Psoas muscle (tissue), 8 donors: Measurements from ENCODE around the gene TDRD1. TPM values are rescaled to one million over a fixed set of nuclear protein-coding genes. Genes with fewer than 3 reads are reported as not detected.

Experiments
- ATAC-seq, 4 donors: fragments of 200-7000 bp; cut with Tn5 transposase; one replicate each; pipeline ENCODE4 v1.9.1; 2020; ENCODE audit warnings: moderate library complexity in 3 of 4, mild to moderate bottlenecking in 2 of 4
- DNase-seq, 2 donors: peaks; one replicate each; pipeline ENCODE4 v3.0.0-alpha.2; 2020
- H3K27ac ChIP-seq: fragments of 200-600 bp; one replicate; pipeline ENCODE4 v1.8.0; 2022
- H3K27me3 ChIP-seq, 3 donors: fragments of 200-600 bp in 1 of 3; one replicate each; pipeline versions ENCODE4 v1.6.1 to v1.8.0; 2013 to 2022; ENCODE audit warnings: low read length in 2 of 3, mild to moderate bottlenecking in 2 of 3, moderate library complexity in 1 of 3; ENCODE audit not compliant: insufficient read depth in 3 of 3
- H3K36me3 ChIP-seq, 2 donors: fragments of 200-600 bp in 1 of 2; one replicate each; pipeline versions ENCODE4 v1.6.1 to v1.8.0; 2013 to 2022; ENCODE audit warnings: low read depth in 1 of 2, mild to moderate bottlenecking in 1 of 2, moderate library complexity in 1 of 2; ENCODE audit not compliant: insufficient read depth in 1 of 2
- H3K4me1 ChIP-seq: fragments of 200-600 bp; one replicate; pipeline ENCODE4 v1.8.0; 2022
- H3K4me3 ChIP-seq: fragments of 200-600 bp; one replicate; pipeline ENCODE4 v1.8.0; 2022; ENCODE audit warnings: mild to moderate bottlenecking
- H3K9me3 ChIP-seq: fragments of 200-600 bp; one replicate; pipeline ENCODE4 v1.8.0; 2022
- CTCF ChIP-seq: fragments of 200-600 bp; IDR thresholded peaks from one replicate; pipeline ENCODE4 v1.8.0; 2022; ENCODE audit warnings: antibody characterized with exemption
- WGBS, 3 donors: extraction: QIAGEN DNeasy Blood & Tissue Kit; methylation state at CpG; one replicate each; pipeline versions ENCODE4 v1.1.6 to v1.1.7; 2013; 5-methylcytosine and 5-hydroxymethylcytosine counted together
- intact Hi-C, 2 donors: fragments of 100-400 bp; cut with DNase I; formaldehyde crosslinking; loops; one replicate each; pipeline versions ENCODE4 v1.11.0 to v1.14.2; 2022
- polyA plus RNA-seq, 3 donors: library from polyadenylated mRNA; stranded (reverse); fragments of 200-250 nt; gene quantifications; one replicate each; pipeline ENCODE4 v1.2.3, GENCODE V29; 2013
- total RNA-seq, 4 donors: library from RNA; stranded (reverse); fragmentation: NEBNext Ultra II Directional in 2 of 4; extraction: Animal tissue kit (Norgen Biotek cat#: 25700) in 2 of 4; gene quantifications; one replicate each; pipeline versions ENCODE4 v1.2.1 to v1.2.4, GENCODE V29; 2021 to 2023
- donor health status: healthy with polysubstance abuse.
- donor health status: DM: no; HTN: no; CAD: no; lungs with moderate emphysema.
- donor health status: Bipolar disorder and iron deficiency.
- donor health status: healthy.
- donor health status: DM: yes; HTN: yes; CAD: no.
- donor health status: DM: no; HTN: no; CAD: no.
- donor health status: DM: no; HTN: no; CAD: no.
- donor health status: DM: yes; HTN: yes; CAD: no.

The TDRD1 gene
- total and polyA plus RNA-seq, 7 donors: 0.03 to 0.26 (median 0.20) TPM; not detected in 4

- H3K9me3 ChIP-seq: no peaks in the 10 kb centered on the region
- H3K27me3 ChIP-seq: no peaks in the 10 kb centered on the region
- H3K36me3 ChIP-seq: no peaks in the 10 kb centered on the region
- peaks cover 8% of the 10 kb centered on the region for H3K4me1 ChIP-seq
- intact Hi-C loops: no loop called here
- DNase-seq: no peak
- ATAC-seq: no peak
- no peak overlapping the region for H3K27ac ChIP-seq
- no peak overlapping the region for H3K4me3 ChIP-seq
- WGBS, 3 donors: 86 to 93% (median 91%) methylated on average over 16 of the region's 16 CpGs
- TF ChIP-seq CTCF: no peak
These were observed 95.7 kb downstream of the TDRD1 start for GRCh38 chr10:114274616-114275453.

- intact Hi-C loops: no loop called here
- Histone ChIP-seq H3K4me3 (no peak overlapping the region), H3K4me1 (no peaks in the 10 kb centered on the region), H3K27me3 (no peaks in the 10 kb centered on the region), H3K27ac (no peak overlapping the region), H3K36me3 (no peaks in the 10 kb centered on the region), H3K9me3 (no peaks in the 10 kb centered on the region)
- no peak for TF ChIP-seq CTCF
- no peak for ATAC-seq
- WGBS, 3 donors: 86 to 88% (median 88%) methylated on average over 6 of the region's 6 CpGs
- no peak for DNase-seq
These were observed 96.9 kb downstream of the TDRD1 start for GRCh38 chr10:114276066-114276465.

- intact Hi-C loops: no loop called here
- DNase-seq (no peak), ATAC-seq (no peak)
- H3K27ac ChIP-seq: no peak overlapping the region
- 91 to 93% (median 93%) methylated on average over 6 of the region's 6 CpGs for WGBS, 3 donors
- H3K36me3 ChIP-seq: no peaks in the 10 kb centered on the region
- no peaks in the 10 kb centered on the region for H3K27me3 ChIP-seq
- no peaks in the 10 kb centered on the region for H3K9me3 ChIP-seq
- H3K4me1 ChIP-seq: no peaks in the 10 kb centered on the region
- no peak for TF ChIP-seq CTCF
- H3K4me3 ChIP-seq: no peak overlapping the region
These were observed 97.5 kb downstream of the TDRD1 start for GRCh38 chr10:114276671-114277070.

- H3K27ac ChIP-seq: no peak overlapping the region
- no peaks in the 10 kb centered on the region for H3K27me3 ChIP-seq
- intact Hi-C loops: no loop called here
- no peaks in the 10 kb centered on the region for H3K36me3 ChIP-seq
- ATAC-seq (no peak), DNase-seq (no peak)
- H3K4me3 ChIP-seq: no peak overlapping the region
- H3K4me1 ChIP-seq: no peaks in the 10 kb centered on the region
- 80 to 86% (median 82%) methylated on average over 22 of the region's 22 CpGs for WGBS, 3 donors
- no peaks in the 10 kb centered on the region for H3K9me3 ChIP-seq
- no peak for TF ChIP-seq CTCF
These were observed 99.2 kb downstream of the TDRD1 start for GRCh38 chr10:114278140-114278883.
